Stimulated activated CD8-positive, alpha-beta memory T cell treated with anti-CD3 and anti-CD28 coated beads, Interleukin-12 subunit alpha, Interleukin-12 subunit beta, amount 100 ng/mL, for 4 hours (primary cell): ENCODE measurements around the gene MYO9B.
"Not testable (repeated sequence)": the region's sequence is repeated elsewhere in the genome, so short reads cannot be mapped to it uniquely, and the experiment has no call there.

Experiments used
- DNase-seq: peaks from one replicate; pipeline ENCODE4 v3.0.0-alpha.2; 2020; ENCODE audit warnings: low read depth

MYO9B gene

GRCh38 chr19:17145546-17146497, 70.2 kb downstream of the MYO9B start:
- no peak for DNase-seq

- no peak for DNase-seq
Observed at GRCh38 chr19:17148130-17148529, 72.6 kb downstream of the MYO9B start.

GRCh38 chr19:17149393-17150135, 74.0 kb downstream of the MYO9B start:
- no peak for DNase-seq

GRCh38 chr19:17153996-17154395, 78.4 kb downstream of the MYO9B start:
- no peak for DNase-seq

- DNase-seq: no peak
Observed at GRCh38 chr19:17155251-17155650, 79.7 kb downstream of the MYO9B start.

- DNase-seq: no peak
Observed at GRCh38 chr19:17156296-17156946, 80.8 kb downstream of the MYO9B start.

- DNase-seq: no peak
Observed at GRCh38 chr19:17156947-17157302, 81.3 kb downstream of the MYO9B start.

GRCh38 chr19:17158584-17158983, 83.0 kb downstream of the MYO9B start:
- DNase-seq: no peak

GRCh38 chr19:17159466-17160393, 84.2 kb downstream of the MYO9B start:
- DNase-seq: no peak

GRCh38 chr19:17160908-17161307, 85.3 kb downstream of the MYO9B start:
- no peak for DNase-seq

GRCh38 chr19:17162131-17162530, 86.6 kb downstream of the MYO9B start:
- not testable (repeated sequence) for DNase-seq

- DNase-seq: no peak
Observed at GRCh38 chr19:17162580-17162979, 87.0 kb downstream of the MYO9B start.

GRCh38 chr19:17163652-17164051, 88.1 kb downstream of the MYO9B start:
- no peak for DNase-seq

GRCh38 chr19:17164639-17165038, 89.1 kb downstream of the MYO9B start:
- DNase-seq: no peak

- DNase-seq: no peak
Observed at GRCh38 chr19:17165715-17166114, 90.1 kb downstream of the MYO9B start.

- no peak for DNase-seq
Observed at GRCh38 chr19:17170538-17171297, 95.1 kb downstream of the MYO9B start.

- DNase-seq: no peak
Observed at GRCh38 chr19:17171874-17172273, 96.3 kb downstream of the MYO9B start.

GRCh38 chr19:17172624-17173345, 97.2 kb downstream of the MYO9B start:
- DNase-seq: no peak

GRCh38 chr19:17178291-17178690, 102.7 kb downstream of the MYO9B start:
- DNase-seq: no peak
